Uterus (tissue), 4 donors: ENCODE measurements around the gene COL11A1. TPM values are rescaled to one million over a fixed set of nuclear protein-coding genes. Genes with fewer than 3 reads are reported as not detected.
"Not testable (repeated sequence)": the region's sequence is repeated elsewhere in the genome, so short reads cannot be mapped to it uniquely, and the experiment has no call there.

Experiments
- DNase-seq, 2 donors: peaks; one replicate each; pipeline ENCODE4 v3.0.0-alpha.2; 2019 to 2020
- H3K27ac ChIP-seq, 2 donors: fragments of 200-600 bp; sonication (generic); 1 replicate in 1 of 2; 2 replicates in 1 of 2; pipeline ENCODE4 v1.5.1; 2016 to 2018
- H3K27me3 ChIP-seq, 2 donors: fragments of 200-600 bp; sonication (generic); one replicate each; pipeline ENCODE4 v1.5.1; 2018 to 2019; ENCODE audit warnings: control low read depth in 1 of 2
- H3K36me3 ChIP-seq, 2 donors: fragments of 200-600 bp; sonication (generic); one replicate each; pipeline ENCODE4 v1.5.1; 2019; ENCODE audit warnings: control low read depth in 1 of 2
- H3K4me1 ChIP-seq, 2 donors: fragments of 200-600 bp; sonication (generic); one replicate each; pipeline ENCODE4 v1.5.1; 2018 to 2019; ENCODE audit warnings: control low read depth in 1 of 2
- H3K4me3 ChIP-seq, 2 donors: fragments of 200-600 bp; sonication (generic); 1 replicate in 1 of 2; 2 replicates in 1 of 2; pipeline ENCODE4 v1.5.1; 2018 to 2019; ENCODE audit warnings: mild to moderate bottlenecking in 1 of 2
- H3K9me3 ChIP-seq, 2 donors: fragments of 200-600 bp; sonication (generic); one replicate each; pipeline ENCODE4 v1.5.1; 2019; ENCODE audit warnings: control low read depth in 1 of 2
- CTCF ChIP-seq, 4 experiments: fragments of 200-600 bp in 2 of 4; fragments of 450-650 bp in 2 of 4; sonication (generic) in 2 of 4; IDR thresholded peaks; one replicate each; pipeline ENCODE4 v1.5.1; 2016 to 2019; ENCODE audit warnings: antibody characterized with exemption in 4 of 4, mild to moderate bottlenecking in 2 of 4, moderate library complexity in 1 of 4
- POLR2A ChIP-seq, 2 donors: fragments of 450-650 bp; IDR thresholded peaks; one replicate each; pipeline ENCODE4 v1.6.1; 2016; ENCODE audit warnings: antibody characterized with exemption in 2 of 2, mild to moderate bottlenecking in 1 of 2, moderate library complexity in 1 of 2
- intact Hi-C: fragments of 100-400 bp; cut with DNase I; formaldehyde crosslinking; loops from one replicate; pipeline ENCODE4 v1.15.1; 2023; ENCODE audit warnings: low total_unique reads
- total RNA-seq, 4 donors: library from RNA; depleted of rRNA in 3 of 4; stranded (reverse); fragments of >200 nt in 3 of 4; gene quantifications; one replicate each; pipeline versions ENCODE4 v1.1.0 to v1.2.4, GENCODE V29; 2014 to 2023
- donor health status: DM: yes; HTN: yes; CAD: no.

COL11A1 gene
- total RNA-seq, 4 donors from 2014 or later = 0.76 to 30.1 TPM; not detected in 2

GRCh38 chr1:103063921-103064320 lies 44.4 kb downstream of the COL11A1 start:
- H3K4me1 ChIP-seq = no peaks in the 10 kb centered on the region
- intact Hi-C loops = no loop called here
- H3K4me3 ChIP-seq = no peak overlapping the region
- H3K27me3 ChIP-seq = no peaks in the 10 kb centered on the region
- H3K36me3 ChIP-seq = no peaks in the 10 kb centered on the region
- DNase-seq = no peak
- TF ChIP-seq POLR2A (IDR thresholded peaks at IDR 0.05) = no peak
- TF ChIP-seq CTCF (IDR thresholded peaks at IDR 0.05) = no peak
- H3K27ac ChIP-seq = no peak overlapping the region
- H3K9me3 ChIP-seq = no peaks in the 10 kb centered on the region

GRCh38 chr1:103058391-103058790 lies 49.9 kb downstream of the COL11A1 start:
- no peaks in the 10 kb centered on the region for H3K36me3 ChIP-seq
- H3K4me3 ChIP-seq = no peak overlapping the region
- no peak for DNase-seq
- H3K27me3 ChIP-seq = no peaks in the 10 kb centered on the region
- H3K9me3 ChIP-seq = no peaks in the 10 kb centered on the region
- intact Hi-C loops = no loop called here
- H3K4me1 ChIP-seq = no peaks in the 10 kb centered on the region
- TF ChIP-seq CTCF (IDR thresholded peaks at IDR 0.05) = no peak
- no peak for TF ChIP-seq POLR2A (IDR thresholded peaks at IDR 0.05)
- H3K27ac ChIP-seq = no peak overlapping the region

GRCh38 chr1:103056423-103056822 lies 51.9 kb downstream of the COL11A1 start:
- DNase-seq = no peak
- intact Hi-C loops = no loop called here
- H3K9me3 ChIP-seq = no peaks in the 10 kb centered on the region
- TF ChIP-seq POLR2A (IDR thresholded peaks at IDR 0.05) = no peak
- no peak for TF ChIP-seq CTCF (IDR thresholded peaks at IDR 0.05)
- no peaks in the 10 kb centered on the region for H3K27me3 ChIP-seq
- H3K4me3 ChIP-seq = no peak overlapping the region
- H3K36me3 ChIP-seq = no peaks in the 10 kb centered on the region
- no peaks in the 10 kb centered on the region for H3K4me1 ChIP-seq
- no peak overlapping the region for H3K27ac ChIP-seq

- H3K9me3 ChIP-seq, H3K4me3 ChIP-seq, H3K27ac ChIP-seq, intact Hi-C loops, H3K36me3 ChIP-seq, H3K27me3 ChIP-seq, DNase-seq, H3K4me1 ChIP-seq: not testable (repeated sequence)
Observed at GRCh38 chr1:103028110-103028509, 80.2 kb downstream of the COL11A1 start.

- Histone ChIP-seq H3K36me3 (no peaks in the 10 kb centered on the region), H3K4me3 (no peak overlapping the region)
- intact Hi-C loops = no loop called here
Observed at GRCh38 chr1:103025858-103026409, 82.4 kb downstream of the COL11A1 start.

More at GRCh38 chr1:103025858-103026409, 82.4 kb downstream of the COL11A1 start:
- TF ChIP-seq POLR2A (IDR thresholded peaks at IDR 0.05) (no peak), CTCF (IDR thresholded peaks at IDR 0.05) (no peak)
- Histone ChIP-seq H3K9me3 (no peaks in the 10 kb centered on the region), H3K27me3 (no peaks in the 10 kb centered on the region), H3K4me1 (no peaks in the 10 kb centered on the region), H3K27ac (no peak overlapping the region)
- DNase-seq = no peak
